ENCODE data around the gene MPP1.
A peak's percentile ranks its signal among the peaks of the same experiment; 100 is the strongest.

MPP1 gene

DNA sequence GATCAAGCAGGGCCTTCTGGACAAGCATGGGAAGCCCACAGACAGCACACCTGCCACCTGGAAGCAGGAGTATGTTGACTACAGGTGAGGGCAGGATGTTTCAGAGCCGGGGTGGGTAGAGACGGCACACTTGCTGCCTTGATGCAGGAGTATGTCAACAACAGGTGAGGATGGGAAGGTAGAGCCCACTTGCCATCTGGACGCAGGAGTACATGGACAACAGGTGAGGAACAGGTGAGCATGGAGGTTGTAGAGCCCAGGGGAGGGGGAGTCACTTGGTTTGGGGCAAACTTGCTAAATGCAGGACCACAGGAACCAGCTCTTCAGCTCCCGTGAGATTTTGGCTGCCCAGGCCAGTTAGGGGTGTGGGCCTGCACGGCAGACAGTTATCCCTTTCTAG lies 30.7 kb downstream of the MPP1 start:
- no peak for DNase-seq

DNA sequence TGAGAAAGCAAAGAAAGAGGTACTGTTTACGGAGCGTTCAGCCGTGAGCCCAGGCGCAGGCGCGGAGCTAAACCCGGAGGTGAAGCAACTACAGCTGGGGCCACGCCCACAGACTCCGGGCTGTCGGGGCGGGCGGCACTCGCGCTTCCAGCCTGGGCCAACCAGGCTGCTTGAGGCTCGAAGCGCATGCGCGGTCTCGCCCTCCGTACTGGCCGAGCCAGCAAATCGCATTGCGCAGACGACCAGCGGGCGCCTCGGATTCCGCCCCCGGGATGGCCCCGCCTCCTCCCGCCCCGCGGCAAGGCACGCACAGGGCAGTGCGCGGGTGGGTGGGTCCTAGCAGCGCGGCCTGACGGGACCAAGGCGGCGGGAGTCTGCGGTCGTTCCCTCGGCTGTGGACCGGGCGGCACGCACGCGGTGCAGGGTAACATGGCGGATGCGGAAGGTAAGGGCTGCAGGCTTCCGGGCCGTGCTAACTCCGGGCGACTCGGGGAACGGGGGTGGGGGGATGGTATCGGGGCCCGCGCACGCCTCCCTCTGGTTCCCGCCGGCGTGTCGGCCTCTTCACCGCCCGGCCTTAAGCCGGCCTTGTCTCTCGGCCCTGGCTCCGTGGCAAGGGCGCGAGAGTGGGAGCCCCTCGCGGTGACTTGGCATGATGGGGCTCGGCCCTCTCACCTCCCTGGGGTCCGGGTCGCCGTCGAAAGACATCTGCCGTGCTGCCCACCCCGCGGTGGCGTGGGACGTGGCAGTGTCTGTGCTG lies 42.6 kb downstream of the MPP1 start, which contains the start of gene DKC1:
Gene DKC1, plus strand, starts transcription at position 328 of the 760 bp plus-strand sequence. Its CDS starts 102 bp downstream, at position 430.
- peak; percentile 97 for DNase-seq

DNA sequence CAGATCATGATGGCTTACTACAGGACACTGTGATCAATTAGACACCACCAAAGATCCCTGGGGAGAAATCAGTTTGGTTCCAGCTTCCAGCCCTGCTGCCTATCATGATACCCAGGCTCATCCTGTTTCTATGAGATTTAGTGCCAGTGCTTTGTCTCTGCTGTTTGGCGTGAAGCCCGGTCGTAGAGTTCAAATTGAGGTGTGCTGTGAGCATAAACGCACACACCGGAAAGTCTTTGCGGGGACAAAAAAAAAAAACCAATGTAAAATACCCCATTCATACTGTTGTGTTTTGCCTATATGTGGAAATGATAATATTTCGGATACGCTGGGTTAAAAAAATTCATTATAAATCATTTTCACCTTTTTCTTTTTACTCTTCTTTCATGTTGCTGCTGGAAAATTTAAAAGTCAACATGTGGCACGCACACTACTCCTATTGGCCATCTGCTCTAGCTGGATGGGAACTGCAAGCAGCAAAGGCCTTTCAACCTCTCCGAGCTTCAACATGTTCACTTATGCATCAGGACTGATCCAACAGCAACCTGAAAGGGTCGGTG lies 43.2 kb downstream of the MPP1 start:
- peak; percentile 84 for DNase-seq

- no peak for DNase-seq
Measured at GRCh38 chrX:154758696-154759095, 46.6 kb downstream of the MPP1 start.

- DNase-seq, result peak; percentile 95
Measured at GRCh38 chrX:154751669-154752271, 53.5 kb downstream of the MPP1 start.

DNA sequence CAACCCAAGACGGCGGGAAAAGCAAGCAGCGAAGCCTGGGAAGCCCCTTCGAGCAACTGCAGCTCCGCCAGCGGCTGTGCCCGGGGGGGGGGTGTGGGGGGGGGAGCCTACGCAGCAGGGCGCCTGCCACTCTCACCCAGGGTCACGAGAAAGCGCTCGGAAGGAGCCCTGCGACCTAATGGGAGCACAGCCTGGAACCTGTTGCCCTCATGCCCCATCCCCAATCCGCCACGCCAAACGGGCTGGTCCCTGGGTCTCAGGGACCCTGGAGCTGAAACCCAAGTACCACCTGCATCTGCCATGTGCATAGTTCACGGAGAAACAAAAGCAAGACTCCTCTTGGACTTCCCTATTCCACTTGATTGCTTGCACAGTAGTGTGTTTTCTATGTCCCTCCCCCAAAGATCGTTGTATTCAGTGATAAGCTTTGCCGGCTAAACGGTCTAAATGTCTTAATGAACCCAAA lies 54.0 kb downstream of the MPP1 start:
- peak; percentile 53 for DNase-seq

GRCh38 chrX:154750301-154751202 lies 54.7 kb downstream of the MPP1 start, which contains the start of gene GAB3:
GAB3 (minus strand) TSS chrX:154751077; CDS start chrX:154751025, 52 bp downstream.
- DNase-seq, result peak; percentile 68

DNA sequence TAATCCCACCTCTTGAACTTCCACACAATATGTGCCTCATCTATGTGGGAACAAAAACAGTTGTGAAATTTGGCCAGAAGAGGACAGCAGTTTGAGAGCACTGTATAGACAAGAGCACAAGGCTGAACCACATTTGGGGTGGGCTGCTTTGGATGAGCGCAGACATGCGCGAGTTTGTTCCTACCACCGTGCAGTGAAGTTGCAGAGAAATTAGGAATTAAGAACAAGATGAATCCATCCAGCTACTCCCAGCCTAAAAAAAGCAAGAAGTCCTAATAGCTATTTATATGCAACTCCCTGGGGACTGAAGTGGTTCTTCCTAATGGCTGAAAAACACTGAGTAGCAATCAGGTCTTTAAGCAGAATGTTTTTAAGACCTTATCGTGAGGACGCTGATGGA lies 55.4 kb downstream of the MPP1 start:
- peak; percentile 64 for DNase-seq

DNA sequence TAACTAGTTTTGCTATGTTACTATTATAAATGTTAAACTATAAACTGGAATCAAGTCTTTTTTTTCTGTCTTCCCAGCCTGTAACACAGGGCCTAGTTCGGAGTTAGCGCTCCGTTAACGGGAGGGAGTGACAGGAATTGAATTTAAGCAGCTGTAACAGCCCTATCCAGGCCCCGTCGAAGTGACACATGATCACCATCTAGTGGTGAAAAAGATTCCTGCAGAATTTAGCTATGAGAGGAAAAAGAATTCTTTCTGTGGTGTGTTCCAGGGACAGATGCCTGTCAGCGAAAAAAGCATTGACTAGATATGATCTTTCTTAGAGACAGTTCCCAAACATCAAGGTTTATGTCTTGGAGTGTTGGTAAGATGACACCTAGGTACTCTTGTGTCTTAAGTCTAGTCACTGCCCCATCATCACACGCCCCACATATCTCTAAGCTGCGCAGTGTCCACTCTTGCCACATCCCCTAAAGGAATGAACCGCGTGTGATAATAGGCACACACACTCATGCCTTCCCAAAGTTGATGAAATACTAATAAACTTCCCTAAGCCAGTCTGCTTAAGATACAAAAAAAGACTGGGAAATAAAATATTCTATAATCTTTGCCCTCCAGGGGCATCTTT lies 56.5 kb downstream of the MPP1 start:
- peak; percentile 70 for DNase-seq

DNA sequence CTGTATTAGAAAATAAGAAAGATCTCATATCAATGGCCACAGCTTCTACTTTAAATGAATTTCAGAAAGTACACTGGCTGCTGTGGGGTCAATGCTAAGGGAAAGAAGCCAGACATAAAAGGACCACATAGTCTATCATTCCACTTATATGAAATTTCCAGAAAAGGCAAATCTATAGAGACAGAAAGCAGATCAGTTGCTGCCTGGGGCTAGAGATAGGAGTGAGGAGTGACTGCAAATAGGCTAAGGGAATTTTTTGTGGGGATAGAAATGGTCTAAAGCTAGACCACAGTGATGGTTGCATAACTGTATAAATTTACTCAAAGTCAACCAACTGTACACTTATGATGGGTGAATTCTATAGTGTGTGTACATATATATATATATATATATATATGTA lies 62.7 kb downstream of the MPP1 start:
- DNase-seq, result no peak

GRCh38 chrX:154739952-154740465 lies 65.3 kb downstream of the MPP1 start:
- no peak for DNase-seq

DNA sequence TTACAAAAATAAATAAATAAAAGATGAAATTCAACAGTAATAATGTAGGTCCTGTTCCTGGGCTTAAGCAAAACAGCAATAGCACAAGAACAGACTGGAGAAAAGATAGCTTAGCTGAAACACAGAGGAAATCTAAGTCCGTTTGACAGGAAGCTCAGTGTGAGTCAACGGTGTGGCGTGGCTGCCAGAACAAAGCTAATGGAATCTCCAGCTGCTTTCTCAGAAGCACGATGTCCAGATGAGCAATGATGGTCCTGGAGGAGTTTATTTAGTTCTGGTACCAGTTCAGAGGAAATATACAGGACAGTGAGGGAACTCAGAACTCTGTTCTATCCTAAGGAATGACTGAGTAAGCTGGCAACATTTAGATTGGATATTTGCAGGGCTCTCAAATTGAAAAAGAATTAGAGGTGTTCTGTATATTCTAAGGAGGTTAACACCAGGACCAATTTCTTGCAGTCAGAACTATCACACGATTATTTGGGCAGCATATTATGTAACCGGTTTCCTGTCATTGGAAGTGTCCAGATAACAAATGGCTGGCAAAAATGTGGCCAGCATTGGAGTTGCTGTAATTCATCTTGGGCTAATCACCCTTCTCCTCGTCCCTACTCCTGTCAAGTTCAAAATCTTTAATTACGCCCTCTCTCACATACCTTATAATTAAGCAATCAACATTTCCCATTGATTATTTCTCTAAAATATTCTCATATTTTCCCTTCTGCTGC lies 67.1 kb downstream of the MPP1 start:
- DNase-seq, result peak; percentile 51

- no peak for DNase-seq
Measured at GRCh38 chrX:154737136-154737535, 68.1 kb downstream of the MPP1 start.

DNA sequence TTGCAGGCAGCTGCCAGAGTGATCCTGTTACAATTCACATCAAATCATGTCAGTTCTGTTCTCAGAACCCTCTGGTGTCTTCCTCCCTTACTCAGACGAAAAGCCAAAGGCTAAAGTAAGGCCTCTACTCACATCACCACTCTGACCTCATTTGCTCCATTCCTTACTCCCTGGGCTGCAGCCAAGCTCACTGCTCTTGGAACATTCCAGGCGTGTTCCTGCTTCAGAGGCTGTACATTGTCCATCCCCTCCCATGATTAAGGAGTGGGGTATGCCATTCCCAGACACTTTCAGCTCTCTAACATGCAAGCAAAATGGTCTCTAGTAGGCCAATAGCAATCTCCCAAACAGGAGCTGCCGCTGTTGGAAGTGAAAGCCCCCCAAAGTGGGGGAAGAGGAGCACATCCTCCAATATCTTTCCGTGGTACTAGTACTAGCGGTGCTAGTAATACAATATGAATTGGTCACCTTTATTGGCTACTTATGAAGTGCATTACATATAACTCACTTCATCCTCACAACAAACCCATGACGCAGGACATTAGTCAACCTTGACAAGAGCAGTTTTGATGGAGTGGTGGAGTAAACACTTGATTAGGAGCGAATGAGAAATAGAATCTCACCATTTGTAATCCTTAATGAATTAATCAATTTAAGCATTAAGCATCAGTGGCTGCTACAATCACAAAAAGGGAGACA lies 69.4 kb downstream of the MPP1 start:
- no peak for DNase-seq

- DNase-seq, result no peak
Measured at GRCh38 chrX:154734061-154734781, 71.1 kb downstream of the MPP1 start.

DNA sequence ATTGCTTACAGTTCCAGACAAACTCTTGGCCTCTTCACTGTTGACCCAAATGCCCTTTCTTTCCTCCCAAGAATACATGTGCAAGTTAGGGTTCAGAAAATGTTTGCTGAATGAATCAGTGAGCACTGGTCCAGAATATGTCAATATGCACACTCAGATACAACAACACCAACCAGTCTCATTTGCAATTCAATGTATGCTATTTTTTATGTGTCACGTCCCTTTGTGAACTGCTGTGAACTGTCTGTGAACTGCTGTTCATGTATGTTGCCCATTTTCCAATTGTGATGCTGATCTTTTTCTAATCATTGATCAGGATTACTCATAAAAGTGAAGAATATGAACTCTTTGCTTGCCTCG lies 72.2 kb downstream of the MPP1 start:
- no peak for DNase-seq

GRCh38 chrX:154732421-154733065 lies 72.7 kb downstream of the MPP1 start:
- DNase-seq, result peak; percentile 73

GRCh38 chrX:154731881-154732280 lies 73.4 kb downstream of the MPP1 start:
- no peak for DNase-seq

GRCh38 chrX:154731184-154731583 lies 74.1 kb downstream of the MPP1 start:
- no peak for DNase-seq

All from NCI-H69 (cell line).